HL-60 (cell line): ENCODE results near the gene PNPLA6.

Experiments used
- CTCF ChIP-seq: IDR thresholded peaks from one replicate; pipeline ENCODE4 v1.5.1; 2011; ENCODE audit warnings: low read length, control low read depth, inconsistent platforms; ENCODE audit not compliant: insufficient read depth
- GABPA ChIP-seq: IDR thresholded peaks from 2 replicates; pipeline ENCODE4 v1.6.1; 2012; ENCODE audit warnings: low read depth
- POLR2AphosphoS5 ChIP-seq: IDR thresholded peaks from 2 replicates; pipeline ENCODE4 v1.6.1; 2012; ENCODE audit warnings: low read depth
- REST ChIP-seq: IDR thresholded peaks from 2 replicates; pipeline ENCODE4 v1.6.1; 2012; ENCODE audit warnings: low read depth; ENCODE audit not compliant: insufficient replicate concordance

- TF ChIP-seq CTCF (no peak), REST (no peak), POLR2AphosphoS5 (no peak), GABPA (no peak)
Measured at GRCh38 chr19:7505288-7505681, 30.2 kb upstream of the PNPLA6 start.
